GM12873 (cell line): ENCODE results near the gene COMMD10.

Experiments
- TF ChIP-seq, protein P1 (sequence below): IDR thresholded peaks from 2 replicates; pipeline ENCODE4 v1.5.1; 2012; ENCODE audit warnings: low read depth, mild to moderate bottlenecking, moderate library complexity, low read length, control low read depth; ENCODE audit not compliant: insufficient read depth; ENCODE audit errors: missing control alignments

COMMD10 gene

DNA sequence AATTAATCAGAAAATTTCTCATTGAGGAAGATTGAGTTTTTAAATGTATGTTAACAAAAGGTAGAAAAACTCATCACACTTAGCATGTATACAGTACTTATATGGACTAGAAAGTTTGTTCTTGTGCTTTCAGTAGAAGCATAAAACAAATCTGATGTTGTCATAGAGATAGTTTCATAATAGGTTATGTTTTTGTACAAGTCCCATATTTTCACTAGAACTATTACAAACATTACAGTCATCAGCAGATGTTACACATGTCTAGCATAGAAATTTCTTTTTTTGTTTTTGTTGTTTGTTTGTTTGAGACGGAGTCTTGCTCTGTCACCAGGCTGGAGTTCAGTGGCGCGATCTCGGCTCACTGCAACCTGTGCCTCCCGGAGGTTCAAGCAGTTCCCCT, 131.4 kb downstream of the COMMD10 start:
- TF ChIP-seq, protein P1, sequence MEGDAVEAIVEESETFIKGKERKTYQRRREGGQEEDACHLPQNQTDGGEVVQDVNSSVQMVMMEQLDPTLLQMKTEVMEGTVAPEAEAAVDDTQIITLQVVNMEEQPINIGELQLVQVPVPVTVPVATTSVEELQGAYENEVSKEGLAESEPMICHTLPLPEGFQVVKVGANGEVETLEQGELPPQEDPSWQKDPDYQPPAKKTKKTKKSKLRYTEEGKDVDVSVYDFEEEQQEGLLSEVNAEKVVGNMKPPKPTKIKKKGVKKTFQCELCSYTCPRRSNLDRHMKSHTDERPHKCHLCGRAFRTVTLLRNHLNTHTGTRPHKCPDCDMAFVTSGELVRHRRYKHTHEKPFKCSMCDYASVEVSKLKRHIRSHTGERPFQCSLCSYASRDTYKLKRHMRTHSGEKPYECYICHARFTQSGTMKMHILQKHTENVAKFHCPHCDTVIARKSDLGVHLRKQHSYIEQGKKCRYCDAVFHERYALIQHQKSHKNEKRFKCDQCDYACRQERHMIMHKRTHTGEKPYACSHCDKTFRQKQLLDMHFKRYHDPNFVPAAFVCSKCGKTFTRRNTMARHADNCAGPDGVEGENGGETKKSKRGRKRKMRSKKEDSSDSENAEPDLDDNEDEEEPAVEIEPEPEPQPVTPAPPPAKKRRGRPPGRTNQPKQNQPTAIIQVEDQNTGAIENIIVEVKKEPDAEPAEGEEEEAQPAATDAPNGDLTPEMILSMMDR = no peak

DNA sequence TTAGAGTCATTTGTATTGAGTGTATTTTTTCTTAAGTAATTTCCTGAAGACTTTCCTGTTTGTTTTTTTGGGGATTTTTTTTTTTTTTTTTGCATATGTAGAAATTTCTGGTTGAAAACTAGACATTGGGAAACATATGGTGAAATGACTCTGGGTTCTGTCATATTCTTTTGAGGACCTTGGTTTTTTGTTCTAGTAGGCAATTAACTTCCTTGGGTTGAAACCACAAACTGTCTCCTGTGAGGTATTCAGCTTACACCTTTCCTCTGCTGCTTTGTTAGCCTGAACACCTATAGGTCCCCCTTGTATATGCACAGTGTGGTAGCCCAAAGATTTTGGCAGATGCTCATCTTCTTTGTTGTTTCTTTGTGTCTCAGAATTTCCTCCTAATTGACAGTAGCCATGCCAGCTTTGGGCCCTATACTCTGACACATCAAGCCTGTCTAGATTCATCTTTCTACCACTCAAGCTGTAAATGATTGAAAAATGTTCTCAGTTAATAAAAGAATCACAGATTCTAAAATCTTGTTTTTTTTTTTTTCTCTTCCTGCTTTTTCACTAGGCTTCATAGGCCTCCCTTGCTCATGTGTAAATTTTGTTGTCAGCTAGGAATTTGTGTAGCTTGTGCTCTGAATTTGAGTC, 140.6 kb downstream of the COMMD10 start:
- TF ChIP-seq, protein P1 = no peak

DNA sequence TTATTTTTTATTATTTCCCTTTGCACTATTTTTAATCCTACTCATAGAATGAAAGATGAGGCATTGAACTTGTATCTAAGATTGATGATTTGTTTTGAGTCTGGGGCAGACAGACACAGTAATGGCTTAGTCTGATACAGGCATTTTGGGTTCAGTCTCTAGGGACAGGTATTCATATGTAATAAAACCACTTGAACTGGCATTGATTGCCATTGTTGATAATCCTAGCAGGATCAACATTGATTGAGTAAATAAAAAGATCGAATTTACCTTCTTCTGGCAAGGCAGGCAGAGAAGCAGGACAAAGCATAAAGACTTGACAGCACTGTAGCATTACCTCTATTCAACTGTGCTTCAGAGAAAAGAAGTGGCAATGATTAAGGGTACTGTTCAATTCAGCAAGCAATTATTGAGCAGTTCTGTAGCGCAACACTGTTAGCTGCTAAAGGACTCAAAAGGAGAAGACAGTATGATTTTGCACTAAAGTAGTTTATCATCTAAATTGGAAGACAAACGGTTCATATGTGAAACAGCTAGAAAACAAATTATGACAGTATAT, 144.4 kb downstream of the COMMD10 start:
- TF ChIP-seq, protein P1 = no peak

DNA sequence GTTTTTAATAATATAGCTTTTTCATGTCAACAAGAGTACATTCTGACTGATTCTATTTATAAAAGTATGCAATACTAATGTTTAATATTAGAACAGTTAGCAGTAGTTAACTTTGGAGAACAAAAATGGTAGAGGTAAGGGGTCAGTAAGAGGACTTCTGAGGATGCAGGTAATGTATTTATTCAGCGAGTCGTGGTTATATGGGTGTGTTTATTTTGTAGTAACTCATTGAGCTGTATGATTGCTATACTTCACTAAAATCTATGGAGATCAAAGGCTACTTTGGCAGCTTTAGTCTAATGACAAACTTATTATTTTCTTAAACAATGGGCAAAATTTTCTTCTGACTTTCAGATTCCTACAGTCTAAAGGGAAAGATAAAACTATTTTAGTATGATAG, 146.5 kb downstream of the COMMD10 start:
- TF ChIP-seq, protein P1 = no peak

DNA sequence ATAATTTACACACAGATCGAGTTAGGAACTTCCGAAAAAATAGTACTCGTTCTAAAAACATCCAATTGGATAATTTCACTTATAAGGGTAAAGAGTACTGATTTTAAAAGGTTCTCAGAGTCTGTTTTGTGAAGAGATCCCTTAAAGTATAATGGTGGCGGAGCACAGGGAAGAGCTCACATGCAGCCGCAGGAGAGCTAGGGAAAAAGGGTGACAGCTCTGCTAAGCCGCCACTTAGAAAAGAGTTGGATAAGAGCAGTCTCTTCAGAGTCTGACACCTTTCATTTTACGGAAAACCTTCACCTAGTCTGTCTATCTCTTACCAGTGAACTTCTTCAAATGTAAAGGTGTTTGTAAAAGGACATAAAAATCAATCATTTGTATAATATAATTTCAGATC, 149.9 kb downstream of the COMMD10 start:
- TF ChIP-seq, protein P1 = no peak

DNA sequence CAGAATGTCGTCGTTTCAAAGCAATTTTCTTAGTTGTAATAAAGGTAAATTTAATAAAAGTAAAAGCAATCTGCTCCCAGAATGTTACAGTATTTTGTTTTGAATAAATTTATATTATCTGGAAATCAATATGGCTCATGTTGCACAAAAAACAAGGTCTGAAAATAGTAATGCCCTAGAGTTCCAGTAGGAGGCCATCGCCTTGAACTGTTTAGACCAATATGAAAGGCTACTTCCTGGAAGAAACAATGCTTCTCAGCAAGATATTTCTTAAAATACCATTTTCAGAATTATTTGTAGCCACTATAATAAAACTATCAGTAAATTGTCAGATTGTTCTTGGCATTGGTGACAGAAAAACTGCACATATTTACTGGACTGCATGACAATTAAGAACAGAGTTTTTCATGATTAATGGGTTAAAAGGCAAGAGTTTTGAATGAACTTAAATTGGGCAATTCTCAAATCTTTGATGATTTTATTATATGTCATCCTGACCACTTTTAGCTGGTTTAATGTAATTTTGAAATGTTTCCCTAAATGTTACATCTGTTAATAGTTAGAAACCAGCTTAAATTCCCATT, 153.2 kb downstream of the COMMD10 start:
- TF ChIP-seq, protein P1 = peak; percentile 29

DNA sequence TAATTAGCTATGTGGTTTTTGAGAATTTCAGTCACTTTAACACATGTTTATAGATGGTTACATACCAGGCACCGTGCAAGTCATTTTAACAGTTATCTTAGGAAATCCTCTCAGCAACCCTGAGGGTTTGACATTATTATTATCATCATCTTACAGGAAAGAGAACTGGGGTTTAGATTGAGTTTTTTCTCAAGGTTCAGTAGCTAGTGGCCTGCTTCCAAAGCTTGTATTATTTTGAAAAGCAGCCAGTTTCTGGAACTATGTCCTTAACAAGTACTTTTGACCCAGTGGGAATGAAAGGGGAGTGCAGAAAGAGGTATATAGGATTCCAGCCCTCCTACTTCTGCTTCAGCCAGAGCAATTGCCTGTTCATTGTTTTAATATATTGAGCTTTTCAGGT, 157.5 kb downstream of the COMMD10 start:
- TF ChIP-seq, protein P1 = no peak
